HG02885 (cell line): Measurements from ENCODE around the gene ROR2.

Source experiments
- ATAC-seq: cut with Tn5 transposase; IDR thresholded peaks from one replicate; pipeline ENCODE4 v1.9.1; 2021; ENCODE audit warnings: mild to moderate bottlenecking; ENCODE audit not compliant: unreplicated experiment, poor library complexity

ROR2 gene

GRCh38 chr9:91784673-91785446 lies 165.2 kb downstream of the ROR2 start:
- no peak for ATAC-seq

- ATAC-seq = no peak
Measured at GRCh38 chr9:91783876-91784672, 166.0 kb downstream of the ROR2 start.

- no peak for ATAC-seq
Measured at GRCh38 chr9:91783411-91783810, 166.6 kb downstream of the ROR2 start.

- no peak for ATAC-seq
Measured at GRCh38 chr9:91782708-91783214, 167.3 kb downstream of the ROR2 start.

GRCh38 chr9:91781906-91782305 lies 168.1 kb downstream of the ROR2 start:
- no peak for ATAC-seq

- no peak for ATAC-seq
Measured at GRCh38 chr9:91781116-91781515, 168.9 kb downstream of the ROR2 start.

- no peak for ATAC-seq
Measured at GRCh38 chr9:91778031-91778430, 172.0 kb downstream of the ROR2 start.

- ATAC-seq = no peak
Measured at GRCh38 chr9:91777292-91777830, 172.7 kb downstream of the ROR2 start.

- no peak for ATAC-seq
Measured at GRCh38 chr9:91776409-91777291, 173.4 kb downstream of the ROR2 start.

GRCh38 chr9:91775708-91776028 lies 174.4 kb downstream of the ROR2 start:
- no peak for ATAC-seq

GRCh38 chr9:91775011-91775707 lies 174.9 kb downstream of the ROR2 start:
- no peak for ATAC-seq

GRCh38 chr9:91773156-91773555 lies 176.9 kb downstream of the ROR2 start:
- no peak for ATAC-seq

- ATAC-seq = no peak
Measured at GRCh38 chr9:91771864-91772263, 178.2 kb downstream of the ROR2 start.

- ATAC-seq = no peak
Measured at GRCh38 chr9:91771027-91771426, 179.0 kb downstream of the ROR2 start.

- ATAC-seq = no peak
Measured at GRCh38 chr9:91770229-91770628, 179.8 kb downstream of the ROR2 start.

GRCh38 chr9:91768977-91769916 lies 180.8 kb downstream of the ROR2 start:
- no peak for ATAC-seq

- no peak for ATAC-seq
Measured at GRCh38 chr9:91768507-91768906, 181.5 kb downstream of the ROR2 start.

- no peak for ATAC-seq
Measured at GRCh38 chr9:91766315-91767069, 183.5 kb downstream of the ROR2 start.
